Cortex of kidney (tissue), 1 donor: ENCODE data around the gene ERBB4.

Experiments
- DNase-seq: peaks from one replicate; lab custom pipeline; 2025; lab: John Stamatoyannopoulos, UW

The ERBB4 gene

GRCh38 chr2:212007972-212008371 is 530.6 kb downstream of the ERBB4 start:
- no peak for DNase-seq

GRCh38 chr2:212005085-212005671 is 533.4 kb downstream of the ERBB4 start:
- DNase-seq, result no peak

GRCh38 chr2:212001325-212001724 is 537.3 kb downstream of the ERBB4 start:
- DNase-seq, result no peak

GRCh38 chr2:211996857-211997256 is 541.7 kb downstream of the ERBB4 start:
- no peak for DNase-seq

- DNase-seq, result no peak
These were observed 543.8 kb downstream of the ERBB4 start for GRCh38 chr2:211994806-211995205.

GRCh38 chr2:211990335-211990734 is 548.3 kb downstream of the ERBB4 start:
- no peak for DNase-seq

- DNase-seq, result no peak
These were observed 552.3 kb downstream of the ERBB4 start for GRCh38 chr2:211986313-211986712.

GRCh38 chr2:211985393-211985792 is 553.2 kb downstream of the ERBB4 start:
- no peak for DNase-seq

GRCh38 chr2:211982162-211982561 is 556.4 kb downstream of the ERBB4 start:
- DNase-seq, result no peak

- no peak for DNase-seq
These were observed 557.2 kb downstream of the ERBB4 start for GRCh38 chr2:211981451-211981850.

GRCh38 chr2:211976076-211976475 is 562.5 kb downstream of the ERBB4 start:
- DNase-seq, result no peak

- no peak for DNase-seq
These were observed 571.4 kb downstream of the ERBB4 start for GRCh38 chr2:211967234-211967633.

GRCh38 chr2:211963969-211964368 is 574.6 kb downstream of the ERBB4 start:
- DNase-seq, result no peak

- DNase-seq, result no peak
These were observed 580.8 kb downstream of the ERBB4 start for GRCh38 chr2:211957799-211958198.

GRCh38 chr2:211955648-211956047 is 583.0 kb downstream of the ERBB4 start:
- DNase-seq, result no peak

GRCh38 chr2:211948932-211949331 is 589.7 kb downstream of the ERBB4 start:
- no peak for DNase-seq

GRCh38 chr2:211946960-211947359 is 591.6 kb downstream of the ERBB4 start:
- no peak for DNase-seq

- no peak for DNase-seq
These were observed 594.0 kb downstream of the ERBB4 start for GRCh38 chr2:211944572-211944971.

GRCh38 chr2:211942153-211942552 is 596.4 kb downstream of the ERBB4 start:
- no peak for DNase-seq

- no peak for DNase-seq
These were observed 597.3 kb downstream of the ERBB4 start for GRCh38 chr2:211941216-211941747.

- DNase-seq, result no peak
These were observed 599.4 kb downstream of the ERBB4 start for GRCh38 chr2:211939177-211939576.

GRCh38 chr2:211934811-211935210 is 603.8 kb downstream of the ERBB4 start:
- no peak for DNase-seq

GRCh38 chr2:211931314-211931713 is 607.3 kb downstream of the ERBB4 start:
- no peak for DNase-seq

GRCh38 chr2:211930331-211930730 is 608.3 kb downstream of the ERBB4 start:
- DNase-seq, result no peak
